B cell (primary cell): ENCODE data around the gene GPX2. TPM values are rescaled to one million over a fixed set of nuclear protein-coding genes. Genes with fewer than 3 reads are reported as not detected.

Experiments used
- ATAC-seq: fragments of 200-7000 bp; cut with Tn5 transposase; one replicate; pipeline ENCODE4 v1.10.0; 2021; ENCODE audit warnings: low read depth, mild to moderate bottlenecking, moderate number of reproducible peaks, moderate library complexity
- CTCF ChIA-PET: fragments of 350-600 bp; sonication (Branson Sonifier 250); formaldehyde crosslinking; loops from one replicate; lab custom pipeline; 2021; ENCODE audit warnings: antibody characterized with exemption, inconsistent platforms; lab: Charles Lee
- POLR2A ChIA-PET: fragments of 350-600 bp; sonication (Branson Sonifier 250); formaldehyde crosslinking; loops from one replicate; lab custom pipeline; 2021; ENCODE audit warnings: antibody characterized with exemption; lab: Charles Lee
- DNase-seq: peaks from one replicate; pipeline ENCODE4 v3.0.0; 2013
- H2AFZ ChIP-seq: 2 replicates; pipeline ENCODE4 v1.6.1; 2012; ENCODE audit warnings: mild to moderate bottlenecking, low read depth, low read length; ENCODE audit not compliant: insufficient read depth, poor library complexity, severe bottlenecking
- H3K27ac ChIP-seq, 2 donors: 1 replicate in 1 of 2; 2 replicates in 1 of 2; pipeline ENCODE4 v1.5.1; 2012 to 2013; ENCODE audit warnings: low read length in 2 of 2, mild to moderate bottlenecking in 2 of 2, moderate library complexity in 1 of 2
- H3K27me3 ChIP-seq, 4 experiments: fragments of 200-600 bp in 1 of 4; sonication (generic) in 1 of 4; replicated peaks in 1 of 4; 1 replicate in 2 of 4; 2 replicates in 2 of 4; pipeline versions ENCODE4 v1.6.1 to v1.7.0; 2013 to 2016; ENCODE audit warnings: low read length in 3 of 4, mild to moderate bottlenecking in 2 of 4, mixed read lengths in 1 of 4, moderate library complexity in 1 of 4; ENCODE audit not compliant: insufficient read depth in 4 of 4, control insufficient read depth in 3 of 4; ENCODE audit errors: control extremely low read depth in 1 of 4
- H3K36me3 ChIP-seq, 2 experiments: replicated peaks in 1 of 2; 1 replicate in 1 of 2; 2 replicates in 1 of 2; pipeline versions ENCODE4 v1.6.1 to v1.7.1; 2013; ENCODE audit warnings: low read length in 1 of 2; ENCODE audit not compliant: insufficient read depth in 2 of 2, control insufficient read depth in 1 of 2; ENCODE audit errors: control extremely low read depth in 1 of 2, extremely low read depth in 1 of 2
- H3K4me1 ChIP-seq, 2 donors: fragments of 200-600 bp in 1 of 2; sonication (generic) in 1 of 2; 1 replicate in 1 of 2; 2 replicates in 1 of 2; pipeline versions ENCODE4 v1.5.1 to v1.6.1; 2013 to 2017; ENCODE audit warnings: low read length in 2 of 2; ENCODE audit not compliant: control insufficient read depth in 2 of 2, insufficient read depth in 2 of 2
- H3K4me2 ChIP-seq: replicated peaks from 2 replicates; pipeline ENCODE3; 2012; ENCODE audit warnings: mild to moderate bottlenecking, low read depth, low read length; ENCODE audit not compliant: poor library complexity, severe bottlenecking
- H3K4me3 ChIP-seq, 5 experiments: fragments of 200-600 bp in 1 of 5; sonication (generic) in 1 of 5; 1 replicate in 3 of 5; 2 replicates in 2 of 5; pipeline versions ENCODE4 v1.5.1 to v1.7.0; 2011 to 2016; ENCODE audit warnings: low read length in 4 of 5, mild to moderate bottlenecking in 4 of 5, low read depth in 2 of 5, control low read depth in 1 of 5, moderate library complexity in 1 of 5; ENCODE audit not compliant: insufficient read depth in 1 of 5; ENCODE audit errors: control extremely low read depth in 1 of 5, extremely low read depth in 1 of 5
- H3K79me2 ChIP-seq: fragments of 200-600 bp; sonication (generic); one replicate; pipeline ENCODE4 v1.6.0; 2016; ENCODE audit warnings: low read length; ENCODE audit not compliant: control insufficient read depth, insufficient read depth
- H3K9ac ChIP-seq: fragments of 200-600 bp; sonication (generic); 2 replicates; pipeline ENCODE4 v1.6.1; 2017; ENCODE audit warnings: mild to moderate bottlenecking, low read length, moderate library complexity
- H3K9me3 ChIP-seq, 3 donors: one replicate each; pipeline versions ENCODE4 v1.6.1 to v1.7.1; 2013; ENCODE audit warnings: low read length in 2 of 3; ENCODE audit not compliant: control insufficient read depth in 2 of 3, insufficient read depth in 1 of 3; ENCODE audit errors: control extremely low read depth in 1 of 3
- H4K20me1 ChIP-seq: 2 replicates; pipeline ENCODE4 v1.6.0; 2012; ENCODE audit warnings: mild to moderate bottlenecking, low read length; ENCODE audit not compliant: insufficient read depth, control insufficient read depth, poor library complexity, severe bottlenecking
- H3K27ac Mint-ChIP-seq: one replicate; pipeline ENCODE4 v1.8.0; 2021; ENCODE audit warnings: mixed read lengths
- H3K27me3 Mint-ChIP-seq: one replicate; pipeline ENCODE4 v1.8.0; 2021; ENCODE audit warnings: mixed read lengths
- H3K4me1 Mint-ChIP-seq: one replicate; pipeline ENCODE4 v1.8.0; 2021; ENCODE audit warnings: mixed read lengths
- H3K4me3 Mint-ChIP-seq: one replicate; pipeline ENCODE4 v1.8.0; 2021; ENCODE audit warnings: mixed read lengths
- H3K9me3 Mint-ChIP-seq: one replicate; pipeline ENCODE4 v1.8.0; 2022; ENCODE audit warnings: mixed read lengths; ENCODE audit not compliant: insufficient read depth
- CTCF ChIP-seq: fragments of 200-600 bp; IDR thresholded peaks from one replicate; pipeline ENCODE4 v1.8.0; 2022; ENCODE audit warnings: antibody characterized with exemption, mild to moderate bottlenecking
- EZH2 ChIP-seq: IDR thresholded peaks from 2 replicates; pipeline ENCODE4 v1.6.1; 2012; ENCODE audit warnings: borderline replicate concordance, low read depth, mild to moderate bottlenecking, moderate library complexity, low read length; ENCODE audit not compliant: insufficient read depth, poor library complexity, severe bottlenecking
- WGBS: methylation state at CpG from one replicate; pipeline ENCODE4 v1.1.5; 2013; ENCODE audit warnings: missing lambda C conversion rate; ENCODE audit not compliant: insufficient coverage; 5-methylcytosine and 5-hydroxymethylcytosine counted together
- intact Hi-C: fragments of 100-400 bp; cut with micrococcal nuclease; formaldehyde crosslinking; loops from one replicate; pipeline ENCODE4 v1.10.0; 2022
- polyA plus RNA-seq: library from polyadenylated mRNA; depleted of rRNA; stranded (reverse); fragments of >200 nt; gene quantifications from 2 replicates; pipeline ENCODE4 v1.2.3, GENCODE V29; 2012
- total RNA-seq, 2 donors: library from RNA; stranded (reverse); fragments of 120-200 nt in 1 of 2; gene quantifications; 1 replicate in 1 of 2; 2 replicates in 1 of 2; pipeline versions ENCODE4 v1.2.3 to v1.2.4, GENCODE V29; 2013 to 2022

GPX2 gene
- total and polyA plus RNA-seq, 2 donors (not counting 1 experiment from before 2014, with no cell fraction given) = not detected

- DNase-seq (peak; percentile 98), ATAC-seq (peak; percentile 90)
- Histone ChIP-seq H3K9ac (peak within 1 kb of the TSS; percentile 81), H3K9me3 (no peaks in the 10 kb centered on the region), H3K36me3 (peaks cover 0 to 2% of the 10 kb centered on the region in 2 experiments), H3K4me1 (peaks cover 25% of the 10 kb centered on the region in 2 donors), H4K20me1 (no peaks in the 10 kb centered on the region), H3K4me3 (peak within 1 kb of the TSS; percentile 63 to 92 (median 84)), H3K27ac (peak within 1 kb of the TSS; percentile 65 to 70), H3K79me2 (peaks cover 40% of the 10 kb centered on the region), H3K4me2 (peak within 1 kb of the TSS; percentile 88), H3K27me3 (peaks cover 0 to 6% (median 3%) of the 10 kb centered on the region in 4 experiments), H2AFZ (peak within 1 kb of the TSS; percentile 94)
- CTCF ChIA-PET = interaction anchor here (0.9 to 3.2 kb wide), 14 partner anchors 10 to 1084 kb away, joined by 3 to 15 read pairs (median 3); no protein-coding TSS in a partner anchor
- no peaks in the 10 kb centered on the region for H3K9me3 Mint-ChIP-seq
- under 1% methylated on average over 64 of the region's 65 CpGs for WGBS
- intact Hi-C loops = loop anchor here (1.0 to 10.0 kb wide), 10 partner anchors 14 to 837 kb away; partner anchors contain the start of genes CHURC1, FUT8, HSPA2 and MAX
- H3K27ac Mint-ChIP-seq = peak within 1 kb of the TSS; percentile 98
- peaks cover 41% of the 10 kb centered on the region for H3K4me1 Mint-ChIP-seq
- TF ChIP-seq CTCF = peak; percentile 79
- TF ChIP-seq EZH2 = no peak
- H3K27me3 Mint-ChIP-seq = peaks cover 18% of the 10 kb centered on the region
- POLR2A ChIA-PET = interaction anchor here (1.0 to 1.1 kb wide), 2 partner anchors 12 to 115 kb away, joined by 3 to 4 read pairs; partner anchors contain the start of gene MAX
- H3K4me3 Mint-ChIP-seq = peak within 1 kb of the TSS; percentile 100
These were observed 44.3 kb upstream of the GPX2 start, which contains the start of gene FNTB for GRCh38 chr14:64986648-64987437. Gene FNTB (plus strand): TSS chr14:64986895. CDS start chr14:64986954, 59 bp downstream.
